HG03442 (cell line): ENCODE data around the gene CHTF18.

ENCODE experiments used
- ATAC-seq: cut with Tn5 transposase; IDR thresholded peaks from one replicate; pipeline ENCODE4 v1.9.1; 2021; ENCODE audit warnings: mild to moderate bottlenecking, moderate library complexity; ENCODE audit not compliant: unreplicated experiment

CHTF18 gene

GRCh38 chr16:842711-843560 is 54.5 kb downstream of the CHTF18 start:
- ATAC-seq: no peak

GRCh38 chr16:843771-844170 is 55.4 kb downstream of the CHTF18 start:
- no peak for ATAC-seq

- ATAC-seq: no peak
Observed at GRCh38 chr16:844638-845350, 56.4 kb downstream of the CHTF18 start.

GRCh38 chr16:845351-845745 is 56.9 kb downstream of the CHTF18 start:
- no peak for ATAC-seq

- no peak for ATAC-seq
Observed at GRCh38 chr16:847151-847550, 58.7 kb downstream of the CHTF18 start.
